SK-N-SH (cell line): Measurements from ENCODE around the gene ANKS1B.
"Not testable (repeated sequence)": the region's sequence is repeated elsewhere in the genome, so short reads cannot be mapped to it uniquely, and the experiment has no call there.

Source experiments
- CHD2 ChIP-seq: fragments of 150-350 bp; IDR thresholded peaks from 2 replicates; pipeline ENCODE4 v1.6.1; 2018; ENCODE audit warnings: low read length; ENCODE audit not compliant: partially characterized antibody
- CTCF ChIP-seq: fragments of 200-600 bp; sonication (generic); IDR thresholded peaks from 2 replicates; pipeline ENCODE4 v1.6.1; 2017; ENCODE audit warnings: antibody characterized with exemption, mild to moderate bottlenecking, moderate library complexity
- POLR2AphosphoS5 ChIP-seq: IDR thresholded peaks from 2 replicates; pipeline ENCODE4 v1.6.1; 2012; ENCODE audit warnings: low read depth, low read length
- TEAD4 ChIP-seq: IDR thresholded peaks from 2 replicates; pipeline ENCODE4 v1.4.0; 2012; ENCODE audit warnings: mild to moderate bottlenecking, borderline replicate concordance; ENCODE audit not compliant: insufficient read depth

GRCh38 chr12:99715841-99716510, 268.8 kb downstream of the ANKS1B start:
- TF ChIP-seq POLR2AphosphoS5, CTCF, TEAD4, CHD2: not testable (repeated sequence)
